Measurements from ENCODE around the gene SLC9A7.

The SLC9A7 gene

DNA sequence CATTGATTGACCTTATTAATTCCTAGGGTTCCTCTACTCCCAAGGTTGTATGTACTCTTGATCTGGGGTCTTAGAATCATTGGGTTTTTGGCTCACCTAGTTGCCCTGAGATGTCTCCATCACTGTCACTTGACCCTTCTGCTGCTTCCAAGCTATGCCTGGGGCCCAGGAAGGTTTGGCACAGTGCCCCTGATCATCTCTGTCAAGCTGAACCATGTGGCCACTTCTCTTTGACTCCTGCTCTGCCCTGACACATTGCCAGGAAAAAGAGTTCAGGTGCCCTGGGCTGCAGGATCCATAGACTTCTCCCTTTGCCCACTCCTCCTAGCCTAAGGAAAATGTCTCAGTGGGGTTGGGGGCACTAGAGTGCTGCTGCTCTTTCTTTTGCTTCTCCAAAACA lies 189.3 kb downstream of the SLC9A7 start:
- no peak for DNase-seq

DNA sequence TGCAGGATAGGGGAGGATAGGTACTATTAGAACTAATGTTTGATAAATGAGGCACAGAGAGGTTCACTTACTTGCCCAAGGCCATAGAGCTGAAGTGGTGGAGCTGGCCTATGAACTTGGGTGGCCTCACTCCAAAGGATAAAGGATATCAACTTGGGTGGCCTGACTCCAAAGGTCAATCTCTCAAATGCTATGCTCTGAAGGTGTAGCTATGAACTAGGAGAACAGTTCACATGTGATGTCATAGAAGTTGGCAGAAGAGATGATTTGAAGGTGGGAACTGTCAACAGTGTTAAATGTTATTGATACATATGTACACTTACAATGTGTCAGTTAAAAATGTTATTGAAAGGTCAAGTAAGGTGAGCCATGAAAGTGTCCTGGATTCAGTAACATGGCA lies 191.5 kb downstream of the SLC9A7 start:
- no peak for DNase-seq

GRCh38 chrX:46561824-46562657 lies 196.9 kb downstream of the SLC9A7 start:
- no peak for DNase-seq

DNA sequence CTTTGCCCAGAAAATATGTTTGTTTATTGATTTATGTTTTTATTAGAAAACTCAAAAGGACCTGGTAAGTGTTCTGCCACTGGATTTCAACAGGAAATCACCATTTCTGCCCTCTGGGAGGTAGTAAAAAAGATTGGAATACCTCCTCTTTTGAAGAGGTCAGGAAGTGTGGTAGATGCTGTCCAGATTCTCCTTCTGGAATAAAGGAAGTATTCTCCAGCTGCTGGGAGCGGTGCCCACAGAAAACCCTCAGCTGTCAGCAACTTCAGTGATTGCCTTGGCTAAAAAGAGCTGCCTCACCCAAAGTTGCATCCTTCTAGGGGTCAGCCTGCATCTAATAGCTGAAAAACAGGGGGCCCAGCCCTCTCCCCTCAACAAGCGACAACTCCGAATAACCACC lies 199.9 kb downstream of the SLC9A7 start:
- no peak for DNase-seq

GRCh38 chrX:46554942-46555341 lies 204.0 kb downstream of the SLC9A7 start:
- DNase-seq: peak; percentile 2

DNA sequence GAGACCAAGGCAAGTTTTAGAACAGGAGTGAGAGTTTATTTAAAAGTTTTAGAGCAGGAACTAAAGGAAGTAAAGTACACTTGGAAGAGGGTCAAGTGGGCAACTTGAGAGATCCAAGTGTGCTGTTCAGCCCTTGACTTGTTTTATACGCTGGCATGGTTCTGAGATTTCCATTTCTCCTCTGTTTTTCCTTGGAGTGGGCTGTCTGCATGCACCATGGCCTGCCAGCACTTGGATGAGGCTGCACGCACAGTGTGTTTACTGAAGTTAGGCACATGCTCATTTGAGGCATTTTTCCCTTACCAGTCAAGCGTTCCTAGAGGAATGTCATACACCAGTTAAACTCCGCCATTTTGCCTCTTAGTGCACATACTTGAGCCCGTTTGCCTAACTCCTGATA lies 205.0 kb downstream of the SLC9A7 start:
- no peak for DNase-seq

DNA sequence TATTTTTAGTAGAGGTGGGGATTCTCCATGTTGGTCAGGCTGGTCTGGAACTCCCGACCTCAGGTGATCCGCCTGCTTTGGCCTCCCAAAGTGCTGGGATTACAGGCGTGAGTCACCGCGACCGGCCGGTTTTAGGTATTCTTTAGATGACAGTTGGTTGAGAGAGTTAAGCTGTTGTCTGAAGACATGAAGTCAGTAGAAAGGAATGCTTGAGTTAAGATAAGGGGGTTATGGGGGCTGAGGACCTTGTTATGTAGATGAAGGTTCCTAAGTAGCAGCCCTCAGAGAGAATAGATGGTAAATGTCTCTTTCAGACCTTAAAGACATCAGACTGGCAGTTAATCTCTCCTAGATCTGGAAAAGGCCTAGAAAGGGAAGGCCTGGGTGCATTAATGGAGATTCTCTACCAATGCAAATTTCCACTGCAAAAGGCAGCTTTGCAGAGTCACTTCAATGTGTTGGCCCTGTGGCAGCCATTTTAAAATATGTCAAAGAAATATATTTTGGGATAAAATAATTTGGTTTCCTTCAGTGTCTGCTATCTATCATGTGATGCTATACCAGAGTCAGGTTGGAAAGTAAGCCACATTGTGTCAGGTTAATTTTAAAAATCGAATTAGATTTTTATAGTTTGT lies 207.3 kb downstream of the SLC9A7 start:
- no peak for DNase-seq

DNA sequence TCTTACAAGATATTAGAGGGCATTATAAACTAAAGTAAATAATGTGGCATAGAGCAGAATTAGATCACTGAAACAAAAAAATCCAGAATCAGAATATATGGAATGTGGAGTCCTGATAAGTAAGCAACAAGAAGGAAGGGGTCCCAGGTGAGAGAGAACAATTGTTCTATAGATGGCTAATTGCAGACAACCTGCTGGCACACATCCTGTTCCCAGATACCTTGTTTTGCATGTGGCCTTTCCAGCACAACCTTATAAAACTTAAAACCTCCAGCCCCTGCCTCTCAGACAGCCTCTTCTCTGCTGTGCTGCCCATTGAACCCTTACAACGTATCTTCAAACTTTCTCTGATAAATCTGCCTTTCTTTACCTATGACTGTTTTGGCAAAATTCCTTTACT lies 209.0 kb downstream of the SLC9A7 start:
- DNase-seq: no peak
